ENCODE results near the gene UFC1.

Gene UFC1

GRCh38 chr1:161137881-161138280 lies 15.9 kb upstream of the UFC1 start:
- DNase-seq: no peak

DNA sequence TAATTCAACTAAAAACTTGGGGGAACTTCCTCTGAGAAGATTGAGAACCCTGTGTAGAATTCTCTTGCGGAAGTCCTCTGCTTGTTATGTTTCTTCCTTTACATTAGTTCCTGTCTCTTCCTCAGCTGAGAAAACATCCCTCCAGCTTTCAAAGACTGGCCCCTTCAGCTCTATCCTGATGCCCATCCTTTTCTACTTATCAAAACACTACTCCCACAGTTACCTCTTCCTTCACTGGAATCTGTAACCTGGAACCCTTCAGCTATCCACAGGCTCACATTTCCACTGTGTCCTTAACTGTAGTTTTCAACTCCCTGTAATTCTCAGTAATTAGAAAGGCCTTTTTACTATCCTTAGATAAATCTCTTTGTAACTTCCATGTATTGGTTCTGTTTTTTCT lies 15.3 kb upstream of the UFC1 start:
- DNase-seq: no peak

GRCh38 chr1:161139766-161140165 lies 14.0 kb upstream of the UFC1 start:
- peak; percentile 8 for DNase-seq

GRCh38 chr1:161140755-161141400 lies 12.9 kb upstream of the UFC1 start:
- DNase-seq: no peak

DNA sequence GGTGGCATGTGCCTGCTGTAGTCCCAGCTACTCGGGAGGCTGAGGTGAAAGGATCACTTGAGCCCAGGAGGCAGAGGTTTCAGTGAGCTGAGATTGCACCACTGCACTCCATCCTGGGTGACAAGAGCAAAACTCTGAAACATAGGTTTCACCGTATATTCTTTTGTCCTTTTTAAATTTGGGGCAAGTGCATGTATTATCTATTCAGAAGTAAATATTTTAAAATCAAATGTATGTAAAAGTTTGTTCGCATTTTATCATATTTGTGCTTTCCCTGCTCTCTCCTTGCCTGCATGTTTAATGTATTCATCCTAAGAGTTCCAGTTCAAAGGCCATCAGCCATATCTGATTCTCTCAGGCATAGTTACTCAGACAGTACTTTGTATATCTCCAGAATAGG lies 7.9 kb upstream of the UFC1 start:
- DNase-seq: no peak

DNA sequence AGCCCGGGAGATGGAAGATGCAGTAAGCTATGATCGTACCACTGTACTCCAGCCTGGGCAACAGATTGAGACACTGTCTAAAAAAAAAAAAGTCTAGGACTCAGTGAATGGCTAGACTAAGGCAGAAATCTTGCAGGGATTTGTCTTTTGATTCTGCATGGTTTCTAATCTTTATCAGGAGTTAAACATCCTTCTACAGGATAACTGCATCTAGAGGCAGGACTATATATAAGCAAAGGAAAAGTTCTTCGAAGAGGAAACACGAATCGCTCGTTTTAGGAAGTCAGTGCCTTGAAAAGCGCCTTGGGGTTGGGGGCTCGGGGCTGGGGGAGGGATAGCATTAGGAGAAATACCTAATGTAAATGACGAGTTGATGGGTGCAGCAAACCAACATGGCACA lies 602 bp upstream of the UFC1 start:
- no peak for DNase-seq

GRCh38 chr1:161157867-161158266 lies 4.1 kb downstream of the UFC1 start:
- DNase-seq: no peak

DNA sequence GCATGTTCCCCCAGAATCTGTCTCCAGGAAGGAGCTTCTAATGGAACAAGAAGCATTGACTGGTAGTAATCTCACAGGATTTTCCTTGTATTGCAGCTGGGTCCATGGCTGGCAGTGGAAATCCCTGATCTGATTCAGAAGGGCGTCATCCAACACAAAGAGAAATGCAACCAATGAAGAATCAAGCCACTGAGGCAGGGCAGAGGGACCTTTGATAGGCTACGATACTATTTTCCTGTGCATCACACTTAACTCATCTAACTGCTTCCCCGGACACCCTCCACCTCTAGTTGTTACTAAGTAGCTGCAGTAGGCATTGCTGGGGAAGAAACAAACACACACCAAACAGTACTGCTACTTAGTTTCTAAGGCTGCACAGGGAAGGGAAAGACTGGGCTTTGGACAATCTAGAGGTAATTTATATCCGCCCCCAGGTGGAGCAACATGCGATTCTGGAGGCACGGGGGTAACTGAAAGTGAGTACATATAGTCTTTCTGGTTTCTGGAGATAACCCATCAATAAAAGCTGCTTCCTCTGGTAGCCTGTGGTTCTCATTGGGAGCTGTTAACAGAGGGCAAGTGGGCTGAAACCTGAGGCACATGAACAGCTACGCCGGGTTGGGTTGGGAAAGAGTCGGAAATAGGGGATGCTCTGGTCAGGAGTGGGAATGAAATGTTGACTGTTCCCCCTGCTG lies 4.7 kb downstream of the UFC1 start:
- no peak for DNase-seq

- peak; percentile 88 for DNase-seq
Observed at GRCh38 chr1:161159087-161159912, 5.5 kb downstream of the UFC1 start, which contains the start of gene USP21. Gene USP21 (plus strand): TSS chr1:161159500. CDS start chr1:161160641, 1,141 bp downstream.

DNA sequence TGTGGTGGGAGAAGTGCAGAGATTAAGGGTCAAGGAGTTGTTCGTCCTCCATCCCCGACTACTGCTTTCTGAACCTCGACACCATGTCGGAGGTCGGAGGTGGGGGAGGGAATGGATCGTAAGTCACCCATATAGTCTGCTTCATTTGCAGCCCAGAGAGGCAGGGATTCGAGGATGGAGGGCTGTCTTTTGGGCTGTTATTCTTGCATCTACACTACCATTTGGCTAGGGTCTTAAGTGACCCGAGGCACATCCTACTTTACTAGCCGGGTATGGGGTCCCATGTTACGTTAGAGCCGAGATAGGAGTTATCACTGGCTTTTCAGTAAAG lies 6.1 kb downstream of the UFC1 start:
- DNase-seq: no peak

- no peak for DNase-seq
Observed at GRCh38 chr1:161160671-161161145, 6.9 kb downstream of the UFC1 start.

GRCh38 chr1:161161652-161162051 lies 7.9 kb downstream of the UFC1 start:
- DNase-seq: no peak

GRCh38 chr1:161162052-161162451 lies 8.3 kb downstream of the UFC1 start:
- DNase-seq: no peak

DNA sequence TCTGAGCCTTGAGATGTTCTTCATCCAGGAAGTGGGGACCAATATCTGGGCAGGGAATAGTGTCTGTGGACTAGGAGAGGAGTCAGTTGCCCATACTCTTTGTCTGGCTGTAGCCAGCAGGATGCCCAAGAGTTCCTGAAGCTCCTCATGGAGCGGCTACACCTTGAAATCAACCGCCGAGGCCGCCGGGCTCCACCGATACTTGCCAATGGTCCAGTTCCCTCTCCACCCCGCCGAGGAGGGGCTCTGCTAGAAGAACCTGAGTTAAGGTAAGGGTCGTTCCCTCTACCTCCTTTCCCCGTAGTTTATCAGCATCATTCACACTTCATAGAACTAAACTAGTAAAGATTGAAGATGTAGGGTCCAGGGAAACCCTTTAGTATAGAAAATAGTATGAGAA lies 9.0 kb downstream of the UFC1 start:
- DNase-seq: no peak

- DNase-seq: no peak
Observed at GRCh38 chr1:161163793-161164192, 10.0 kb downstream of the UFC1 start.

GRCh38 chr1:161164901-161165610 lies 11.3 kb downstream of the UFC1 start:
- DNase-seq: no peak

DNA sequence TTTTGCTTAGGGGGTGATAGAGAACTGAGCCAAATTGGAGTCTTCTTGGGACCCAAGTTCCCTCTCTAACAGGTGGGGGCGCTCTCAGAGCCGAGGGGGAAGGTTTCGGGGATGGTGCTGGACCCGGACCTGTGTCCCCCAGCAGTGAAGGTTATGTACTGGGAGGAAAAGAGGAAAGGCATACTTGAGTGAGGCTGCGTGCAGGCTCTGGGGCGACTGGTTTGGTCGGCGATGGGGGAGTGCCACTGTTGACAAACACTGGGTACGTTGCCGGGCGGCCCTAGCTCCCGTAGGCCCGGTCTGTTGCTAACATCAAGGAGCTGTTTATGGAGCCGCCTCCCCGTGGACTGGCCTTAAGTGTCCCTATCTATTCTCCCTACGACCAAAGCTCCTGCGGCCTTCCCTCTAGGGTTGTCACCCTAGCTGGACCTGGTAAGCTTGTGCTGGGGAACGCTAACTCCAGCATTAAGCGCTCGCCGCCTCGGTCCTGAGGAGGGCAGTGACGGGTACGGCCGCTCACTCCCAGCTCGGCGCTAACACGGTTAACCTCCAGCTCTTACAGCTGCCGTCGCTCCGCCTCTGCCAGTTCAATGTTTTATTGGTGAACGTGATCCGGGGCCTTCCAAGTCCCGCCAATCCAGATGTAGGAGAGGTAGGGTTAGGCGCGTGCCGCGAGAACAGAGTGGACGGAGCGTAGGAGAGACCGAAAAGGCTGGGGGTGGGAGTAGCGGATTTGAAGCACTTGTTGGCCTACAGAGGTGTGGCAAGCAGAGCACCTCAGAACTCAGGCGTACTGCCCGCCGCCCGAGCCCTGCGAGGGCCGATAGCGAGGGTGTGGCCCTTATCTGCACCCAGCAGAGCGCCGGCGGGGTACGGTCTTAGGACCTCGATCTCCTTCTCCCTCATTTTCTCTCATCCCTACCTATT lies 12.2 kb downstream of the UFC1 start, which contains the start of gene PPOX:
Gene PPOX (plus strand): TSS at position 685 of the 927 bp plus-strand sequence. CDS start 422 bp downstream, outside the sequence.
- DNase-seq: peak; percentile 94

- peak; percentile 4 for DNase-seq
Observed at GRCh38 chr1:161166669-161167548, 13.1 kb downstream of the UFC1 start.

DNA sequence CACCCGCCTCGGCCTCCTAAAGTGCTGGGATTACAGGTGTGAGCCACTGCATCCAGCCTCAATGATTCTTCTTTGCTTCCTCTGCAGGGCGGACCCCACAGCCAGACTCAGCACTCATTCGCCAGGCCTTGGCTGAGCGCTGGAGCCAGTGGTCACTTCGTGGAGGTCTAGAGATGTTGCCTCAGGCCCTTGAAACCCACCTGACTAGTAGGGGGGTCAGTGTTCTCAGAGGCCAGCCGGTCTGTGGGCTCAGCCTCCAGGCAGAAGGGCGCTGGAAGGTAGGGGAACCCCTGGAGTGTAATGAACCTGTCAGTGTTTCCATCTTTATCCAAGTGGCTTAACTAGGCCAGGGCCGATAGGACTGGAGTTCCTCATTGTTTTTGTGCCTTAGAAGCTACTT lies 15.1 kb downstream of the UFC1 start:
- DNase-seq: no peak

DNA sequence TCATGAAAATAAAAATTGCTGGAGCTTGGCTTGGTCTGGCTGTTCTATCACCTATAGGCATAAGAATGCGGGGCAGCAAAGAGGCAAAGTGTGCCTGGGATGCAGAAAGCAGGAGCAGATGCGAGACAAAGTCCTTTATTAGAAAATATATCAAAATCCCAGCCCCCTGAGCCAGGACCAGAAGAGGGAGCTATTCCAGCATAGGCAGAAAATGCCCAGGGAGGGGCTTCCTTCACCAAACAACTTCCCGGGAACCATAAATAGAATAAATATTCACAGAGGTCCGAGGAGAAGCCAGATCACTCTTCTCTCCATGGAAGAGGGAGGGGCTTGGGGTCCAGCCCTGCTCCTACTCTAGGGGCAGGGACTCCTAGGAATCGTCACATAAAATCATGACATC lies 17.4 kb downstream of the UFC1 start:
- no peak for DNase-seq

GRCh38 chr1:161171696-161172095 lies 17.9 kb downstream of the UFC1 start:
- no peak for DNase-seq

All from COR-L47 (cell line).